HG03175 (cell line): Measurements from ENCODE around the gene IL11RA.
"Not testable (repeated sequence)": the region's sequence is repeated elsewhere in the genome, so short reads cannot be mapped to it uniquely, and the experiment has no call there.

ENCODE experiments used
- ATAC-seq: cut with Tn5 transposase; IDR thresholded peaks from one replicate; pipeline ENCODE4 v1.9.1; 2021; ENCODE audit warnings: mild to moderate bottlenecking, moderate library complexity; ENCODE audit not compliant: unreplicated experiment

Gene IL11RA

GRCh38 chr9:34628656-34629490 lies 23.1 kb upstream of the IL11RA start, which contains the start of gene ARID3C:
Gene ARID3C (minus strand): TSS chr9:34629066. CDS start chr9:34628014, 1,052 bp downstream.
- ATAC-seq: no peak

DNA sequence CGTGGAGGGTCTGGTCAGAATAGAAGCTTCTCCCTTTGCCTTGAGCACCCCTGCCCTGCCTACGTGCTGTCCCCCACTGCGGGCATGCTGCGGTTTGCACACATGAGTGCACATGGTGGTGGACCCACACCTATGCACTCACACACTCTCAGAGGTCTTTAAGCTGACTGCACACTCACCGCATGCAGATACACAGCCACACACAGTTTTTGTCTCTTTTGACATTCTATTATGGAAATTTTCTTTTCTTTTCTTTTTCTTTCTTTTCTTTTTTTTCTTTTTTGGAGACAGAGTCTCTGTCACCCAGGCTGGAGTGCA lies 22.5 kb upstream of the IL11RA start:
- ATAC-seq: no peak

DNA sequence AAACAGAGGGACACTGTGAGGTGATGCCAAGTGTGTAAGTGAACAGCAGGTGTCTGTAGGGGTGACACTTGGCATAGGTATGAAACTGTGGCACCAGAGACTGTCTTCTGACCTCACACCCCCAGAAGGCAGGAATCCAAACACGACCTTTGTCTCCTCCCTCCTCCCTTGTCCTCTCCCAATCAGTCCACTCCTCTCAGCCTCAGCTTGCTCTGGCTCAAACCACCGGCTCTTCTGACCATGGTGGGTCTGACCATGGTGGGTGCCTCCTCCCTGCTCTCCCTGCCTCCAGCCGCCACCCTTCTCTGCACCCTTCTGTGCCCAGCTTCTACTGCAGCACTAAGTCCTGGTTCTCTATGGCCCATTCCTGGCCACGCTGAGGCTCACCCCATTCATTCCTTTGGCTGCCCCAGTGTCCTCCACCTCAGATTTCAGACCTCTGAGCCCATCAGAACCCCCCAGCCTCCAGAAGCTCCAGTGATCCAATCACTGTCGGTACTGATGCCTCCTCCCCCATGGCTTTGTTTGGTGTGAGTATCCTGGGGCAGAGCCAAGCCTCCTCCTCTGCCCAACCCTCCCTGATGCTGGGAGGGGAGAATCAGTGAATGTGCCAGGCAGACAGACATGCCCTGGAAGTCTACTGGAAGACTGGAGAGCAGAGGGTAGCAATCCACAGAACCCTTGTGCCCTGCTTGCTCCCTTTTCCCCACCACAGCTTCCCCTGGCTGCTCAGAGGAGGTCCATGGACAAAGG lies 21.4 kb upstream of the IL11RA start:
- no peak for ATAC-seq

- no peak for ATAC-seq
Measured at GRCh38 chr9:34633166-34633565, 18.8 kb upstream of the IL11RA start.

DNA sequence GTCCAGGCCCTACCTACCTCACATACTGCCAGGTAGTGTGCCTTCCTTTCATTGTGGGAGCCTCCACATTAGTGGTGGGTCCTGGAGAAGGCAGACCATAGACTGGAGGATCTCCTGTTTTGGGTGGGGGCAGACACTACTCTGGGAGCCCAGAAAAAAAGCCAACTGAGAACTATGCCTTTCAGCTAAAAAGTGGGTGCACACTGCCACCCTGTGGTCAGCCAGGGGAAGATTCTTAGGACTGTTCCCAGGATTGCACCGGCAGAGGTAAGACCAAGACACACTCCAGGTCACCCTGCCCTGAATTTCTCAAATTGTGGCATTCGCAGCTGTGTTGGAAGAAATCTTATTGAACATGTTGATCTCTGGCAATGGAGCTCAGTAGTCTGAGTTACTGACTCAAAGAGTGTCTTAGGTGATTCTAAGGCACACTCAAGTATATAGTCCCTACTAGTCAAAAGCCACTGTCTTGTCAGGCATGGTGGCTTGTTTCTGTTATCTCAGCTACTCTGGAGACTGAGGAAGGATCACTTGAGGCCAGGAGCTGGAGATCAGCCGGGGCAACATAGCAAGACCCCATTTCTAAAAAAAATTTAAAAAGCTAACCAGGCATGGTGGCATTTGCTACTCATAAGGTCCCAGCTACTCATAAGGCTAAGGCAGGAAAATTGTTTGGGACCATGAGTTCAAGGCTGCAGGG lies 18.0 kb upstream of the IL11RA start:
- ATAC-seq: no peak

GRCh38 chr9:34634551-34635248 lies 17.3 kb upstream of the IL11RA start:
- no peak for ATAC-seq

GRCh38 chr9:34635556-34635955 lies 16.4 kb upstream of the IL11RA start:
- ATAC-seq: no peak

GRCh38 chr9:34636791-34637355 lies 15.1 kb upstream of the IL11RA start:
- no peak for ATAC-seq

DNA sequence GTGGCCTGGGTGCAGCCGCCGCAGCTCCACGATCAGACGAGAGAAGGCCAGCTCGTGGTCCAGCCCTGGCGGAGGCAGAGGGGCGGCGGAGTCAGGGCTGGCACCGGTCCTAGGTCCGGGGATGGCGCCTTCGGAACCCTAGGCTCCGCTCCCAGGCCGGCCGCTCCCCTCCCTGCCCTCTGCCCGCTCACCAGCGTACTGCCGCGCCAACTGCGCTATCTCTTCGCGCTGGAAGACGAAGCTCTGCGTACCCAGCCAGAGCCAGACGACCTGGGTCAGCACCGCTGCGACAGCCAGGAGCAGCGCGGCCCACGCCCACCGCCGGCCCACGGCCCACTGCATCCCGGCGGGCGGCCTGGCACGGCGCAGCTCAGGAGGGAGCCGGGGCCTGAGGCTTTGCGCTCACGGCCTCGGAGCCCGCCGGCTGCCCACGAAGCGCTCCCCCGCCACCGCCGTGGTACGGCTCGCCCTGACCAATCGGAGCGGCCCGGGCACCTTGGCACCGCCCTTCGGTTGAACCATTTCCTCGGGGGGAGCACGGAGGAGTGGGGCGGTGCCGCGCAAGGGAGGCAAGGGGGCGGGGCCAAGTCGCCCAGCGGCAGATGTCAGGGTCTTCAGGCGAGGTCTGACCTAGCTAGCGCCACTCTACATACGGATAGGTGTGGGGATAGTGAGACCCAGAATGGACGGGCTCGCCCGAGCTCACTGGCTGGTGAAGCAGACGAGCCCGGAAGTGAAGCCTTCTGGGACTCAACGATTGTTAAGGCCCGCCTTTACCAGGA lies 14.4 kb upstream of the IL11RA start, which contains the start of gene SIGMAR1:
SIGMAR1 (minus strand) TSS at position 432 of the 782 bp plus-strand sequence; CDS start at position 342, 90 bp downstream.
- peak; percentile 87 for ATAC-seq

DNA sequence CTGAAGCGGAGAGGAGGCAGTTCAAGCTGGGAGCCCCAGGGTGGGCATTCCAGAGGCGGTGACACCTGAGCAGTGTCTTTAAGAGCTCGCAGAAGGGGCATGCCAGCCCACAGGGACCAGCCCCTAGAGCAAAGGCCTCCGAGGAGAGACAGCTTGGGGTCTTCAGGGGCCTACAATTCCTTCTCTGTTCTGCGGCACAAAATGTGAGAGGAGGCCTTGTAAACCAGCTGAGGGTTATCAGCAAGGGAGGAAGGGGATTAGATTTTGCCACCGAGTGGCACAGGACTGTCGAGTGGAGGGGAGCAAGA lies 13.9 kb upstream of the IL11RA start:
- ATAC-seq: no peak

GRCh38 chr9:34639322-34639721 lies 12.7 kb upstream of the IL11RA start:
- ATAC-seq: not testable (repeated sequence)

DNA sequence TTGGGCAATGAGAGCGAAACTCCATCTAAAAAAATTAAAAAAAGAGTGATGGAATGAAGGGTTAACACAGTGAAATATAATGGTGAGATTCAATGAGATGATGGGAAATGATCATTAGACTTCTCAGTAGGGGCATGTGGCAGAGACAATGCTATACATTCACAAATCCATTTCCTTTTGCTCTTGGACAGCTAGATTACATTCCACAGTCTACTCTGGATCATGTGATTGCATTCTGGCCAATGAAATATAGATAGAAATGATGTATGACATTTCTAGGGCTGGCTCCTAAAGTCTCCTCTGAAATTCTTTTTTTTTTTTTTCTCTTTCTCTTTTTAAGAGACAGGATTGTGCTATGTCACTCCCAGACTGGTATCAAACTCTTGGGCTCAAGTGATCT lies 9.3 kb upstream of the IL11RA start:
- no peak for ATAC-seq

DNA sequence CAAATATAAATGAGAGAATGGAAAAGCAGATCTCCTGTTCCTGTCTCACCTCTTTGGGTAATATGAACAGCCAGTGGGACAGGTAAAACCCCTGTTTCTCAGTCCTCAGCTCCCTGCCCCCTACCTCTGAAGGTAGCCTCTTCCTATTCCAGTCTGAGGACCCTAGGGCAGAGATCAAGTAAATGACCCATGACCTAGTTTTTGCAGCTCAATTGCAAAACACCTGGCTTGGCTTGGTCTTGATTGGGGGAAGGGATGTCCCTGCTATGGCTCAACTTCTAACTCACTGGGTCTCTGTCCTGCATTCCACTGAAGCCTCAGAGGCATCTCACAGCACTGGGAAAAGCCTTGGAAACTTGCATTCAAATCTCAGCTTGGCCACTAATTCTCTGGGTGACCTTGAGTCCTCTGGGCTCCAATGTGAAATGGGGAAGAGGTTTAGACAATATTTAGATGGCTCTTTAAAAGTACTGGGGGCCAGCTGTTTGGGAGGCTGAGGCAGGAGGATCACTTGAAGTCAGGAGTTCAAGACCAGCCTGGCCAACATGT lies 7.1 kb upstream of the IL11RA start:
- ATAC-seq: no peak

DNA sequence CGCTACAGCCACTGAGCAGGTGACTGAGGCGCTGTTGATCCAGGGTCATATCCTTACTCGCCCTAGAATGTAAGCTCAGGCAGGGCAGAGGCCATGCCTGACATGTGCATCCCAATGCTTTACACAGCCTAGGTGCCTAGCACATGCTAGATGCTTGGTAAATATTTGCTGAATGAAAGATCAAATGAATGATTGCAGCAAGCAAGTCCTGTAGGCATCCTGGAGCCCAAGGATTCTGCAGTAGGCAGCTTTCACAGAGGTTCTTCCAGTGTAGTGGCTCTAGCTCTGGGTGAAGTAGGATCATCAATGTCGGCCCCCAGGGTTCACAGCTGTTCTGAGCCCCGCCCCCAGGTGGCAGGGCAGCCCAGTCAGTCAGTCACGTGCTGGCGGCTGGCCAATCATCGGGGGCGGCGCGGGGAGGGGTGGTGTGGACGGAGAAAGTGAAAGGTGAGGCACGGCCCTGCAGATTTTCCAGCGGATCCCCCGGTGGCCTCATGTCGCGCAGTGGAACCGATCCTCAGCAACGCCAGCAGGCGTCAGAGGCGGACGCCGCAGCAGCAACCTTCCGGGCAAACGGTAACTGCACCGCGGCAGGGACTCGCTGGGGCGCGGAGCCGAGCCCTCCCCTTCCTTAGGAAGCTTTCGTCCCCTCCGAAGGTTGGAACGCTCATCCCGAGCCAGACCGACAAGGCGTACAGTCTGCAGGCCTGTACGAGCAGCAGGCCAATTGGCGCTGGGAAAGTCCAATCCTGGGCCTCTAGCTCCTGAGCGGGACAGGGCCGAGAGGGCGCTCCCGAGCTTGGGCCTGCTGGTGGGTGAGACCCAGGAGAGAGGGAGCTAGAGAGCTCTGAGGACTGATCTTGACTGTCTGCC lies 5.5 kb upstream of the IL11RA start, which contains the start of gene GALT:
GALT (plus strand) TSS at position 465 of the 873 bp plus-strand sequence; CDS start at position 495, 30 bp downstream.
- ATAC-seq: peak; percentile 85

GRCh38 chr9:34647084-34647403 lies 4.9 kb upstream of the IL11RA start:
- no peak for ATAC-seq

DNA sequence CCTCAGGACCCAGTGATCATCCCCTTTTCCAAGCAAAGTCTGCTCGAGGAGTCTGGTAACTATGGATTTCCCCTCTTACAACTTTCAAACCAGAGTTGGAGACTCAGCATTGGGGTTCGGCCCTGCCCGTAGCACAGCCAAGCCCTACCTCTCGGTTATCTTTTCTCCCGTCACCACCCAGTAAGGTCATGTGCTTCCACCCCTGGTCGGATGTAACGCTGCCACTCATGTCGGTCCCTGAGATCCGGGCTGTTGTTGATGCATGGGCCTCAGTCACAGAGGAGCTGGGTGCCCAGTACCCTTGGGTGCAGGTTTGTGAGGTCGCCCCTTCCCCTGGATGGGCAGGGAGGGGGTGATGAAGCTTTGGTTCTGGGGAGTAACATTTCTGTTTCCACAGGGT lies 4.3 kb upstream of the IL11RA start:
- ATAC-seq: no peak

GRCh38 chr9:34648673-34649072 lies 3.3 kb upstream of the IL11RA start:
- ATAC-seq: no peak

GRCh38 chr9:34650816-34651215 lies 1.2 kb upstream of the IL11RA start:
- no peak for ATAC-seq

DNA sequence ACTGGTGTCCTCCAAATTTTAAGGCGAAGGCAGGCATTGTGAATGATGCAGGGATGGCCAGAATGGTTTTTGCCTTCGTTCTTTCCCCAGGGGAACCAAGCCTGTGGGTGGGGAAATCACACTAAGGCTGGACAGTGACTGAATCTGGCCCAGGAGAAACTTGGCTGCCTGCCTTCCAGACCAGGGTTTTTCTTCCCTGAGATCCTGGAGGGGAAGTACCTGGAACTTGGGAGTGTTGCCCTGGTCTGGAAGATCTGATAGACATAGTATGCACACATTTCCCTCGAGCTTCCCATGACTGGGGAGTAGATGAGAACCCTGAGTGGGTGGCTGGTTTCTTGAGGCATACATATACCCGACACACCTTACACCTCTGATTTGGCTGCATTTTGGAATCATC lies 664 bp upstream of the IL11RA start:
- ATAC-seq: no peak
